HepG2 (cell line): ENCODE data around the gene AGAP1. TPM values are rescaled to one million over a fixed set of nuclear protein-coding genes. Genes with fewer than 3 reads are reported as not detected.

Experiments
- ATAC-seq: fragments of 200-7000 bp; cut with Tn5 transposase; 3 replicates; pipeline ENCODE4 v1.9.1; 2020; ENCODE audit warnings: mild to moderate bottlenecking, moderate library complexity
- BruUV-seq: library from RNA; stranded (reverse); fragments of 400-500 nt; replicated peaks from 2 replicates; lab custom pipeline; 2021; lab: Mats Ljungman, UMichigan
- CTCF ChIA-PET: fragments of 300-600 bp; formaldehyde crosslinking; extraction: SDS; loops from one replicate; lab custom pipeline; 2021; ENCODE audit warnings: low total read pairs, inconsistent platforms, low intra/inter-chr PET ratio; lab: Yijun Ruan, JAX
- POLR2A ChIA-PET: fragments of 350-600 bp; sonication (Branson Sonifier 250); formaldehyde crosslinking; loops from one replicate; lab custom pipeline; 2020; ENCODE audit warnings: antibody characterized with exemption, inconsistent platforms; lab: Yijun Ruan, JAX
- DNase-seq: peaks from one replicate; pipeline ENCODE4 v3.0.0-alpha.2; 2015; ENCODE audit warnings: low spot score
- FAIRE-seq: peaks from 3 replicates; lab custom pipeline; 2011; peaks lifted over from hg19 to GRCh38; lab: Jason Lieb, UNC
- H2AFZ ChIP-seq: one replicate; pipeline ENCODE4 v1.6.1; 2011; ENCODE audit warnings: low read length, inconsistent platforms
- H3K27ac ChIP-seq: fragments of 300-600 bp; 3 replicates; pipeline ENCODE4 v1.8.0; 2011; ENCODE audit warnings: mixed run types, mild to moderate bottlenecking, mixed read lengths, low read length, inconsistent platforms; ENCODE audit not compliant: insufficient read depth; ENCODE audit errors: extremely low read length
- H3K27me3 ChIP-seq, 2 experiments: fragments of 200-600 bp in 1 of 2; 2 replicates in 1 of 2; 3 replicates in 1 of 2; pipeline versions ENCODE4 v1.6.0 to v1.8.0; 2011; ENCODE audit warnings: low read length in 2 of 2, mild to moderate bottlenecking in 2 of 2, moderate library complexity in 2 of 2, inconsistent platforms in 1 of 2; ENCODE audit not compliant: insufficient read depth in 2 of 2, control insufficient read depth in 1 of 2
- H3K36me3 ChIP-seq, 2 experiments: fragments of 200-600 bp in 1 of 2; replicated peaks in 1 of 2; 2 replicates in 1 of 2; 3 replicates in 1 of 2; pipeline versions ENCODE4 v1.5.1 to v1.8.0; 2011; ENCODE audit warnings: low read length in 2 of 2, inconsistent platforms in 1 of 2; ENCODE audit not compliant: insufficient read depth in 2 of 2, control insufficient read depth in 1 of 2
- H3K4me1 ChIP-seq: 2 replicates; pipeline ENCODE4 v1.5.1; 2012; ENCODE audit warnings: low read length, inconsistent platforms; ENCODE audit not compliant: insufficient read depth
- H3K4me2 ChIP-seq: 2 replicates; pipeline ENCODE4 v1.6.0; 2011; ENCODE audit warnings: low read depth, low read length, inconsistent platforms
- H3K4me3 ChIP-seq, 3 experiments: fragments of 200-600 bp in 1 of 3; sonication (generic), shearing (Covaris generic) in 1 of 3; replicated peaks in 1 of 3; 2 replicates each; pipeline ENCODE4 v1.5.1; 2011 to 2016; ENCODE audit warnings: low read length in 3 of 3, inconsistent platforms in 2 of 3, low read depth in 2 of 3, mild to moderate bottlenecking in 2 of 3, control low read depth in 1 of 3, mixed read lengths in 1 of 3; ENCODE audit not compliant: insufficient read depth in 1 of 3
- H3K79me2 ChIP-seq: one replicate; pipeline ENCODE4 v1.6.1; 2011; ENCODE audit warnings: low read length, inconsistent platforms; ENCODE audit not compliant: insufficient read depth
- H3K9ac ChIP-seq: 2 replicates; pipeline ENCODE4 v1.6.0; 2011; ENCODE audit warnings: mild to moderate bottlenecking, low read depth, low read length, inconsistent platforms; ENCODE audit not compliant: insufficient read depth
- H3K9me3 ChIP-seq: 2 replicates; pipeline ENCODE4 v1.5.1; 2012; ENCODE audit warnings: mild to moderate bottlenecking, low read length
- H4K20me1 ChIP-seq: 2 replicates; pipeline ENCODE4 v1.6.0; 2011; ENCODE audit warnings: inconsistent platforms, mild to moderate bottlenecking, low read length, moderate library complexity; ENCODE audit not compliant: insufficient read depth
- HES4 ChIP-seq: sonication (generic); formaldehyde crosslinking; IDR thresholded peaks from 2 replicates; pipeline ENCODE4 v1.9.0; 2021; ENCODE audit warnings: mild to moderate bottlenecking, missing genetic modification reagents, borderline replicate concordance
- MEIS2 ChIP-seq: sonication (generic); formaldehyde crosslinking; IDR thresholded peaks from 2 replicates; pipeline ENCODE4 v1.9.0; 2021; ENCODE audit warnings: mild to moderate bottlenecking, missing genetic modification reagents
- NRL ChIP-seq: sonication (generic); formaldehyde crosslinking; IDR thresholded peaks from 2 replicates; pipeline ENCODE4 v1.5.0; 2020; ENCODE audit warnings: missing genetic modification reagents, mild to moderate bottlenecking, moderate library complexity, borderline replicate concordance
- RORA ChIP-seq: sonication (generic); formaldehyde crosslinking; IDR thresholded peaks from 2 replicates; pipeline ENCODE4 v1.5.0; 2020; ENCODE audit warnings: mild to moderate bottlenecking, missing genetic modification reagents, moderate library complexity
- RXRB ChIP-seq: IDR thresholded peaks from 2 replicates; pipeline ENCODE4 v1.6.1; 2016; ENCODE audit warnings: borderline replicate concordance, missing genetic modification reagents, missing compliant biosample characterization
- SMAD3 ChIP-seq: sonication (generic); formaldehyde crosslinking; IDR thresholded peaks from 2 replicates; pipeline ENCODE4 v1.4.0; 2020; ENCODE audit warnings: missing genetic modification reagents
- SNAI1 ChIP-seq: sonication (generic); formaldehyde crosslinking; IDR thresholded peaks from 2 replicates; pipeline ENCODE4 v1.5.0; 2020; ENCODE audit warnings: mild to moderate bottlenecking, missing genetic modification reagents, borderline replicate concordance
- SNAPC5 ChIP-seq: sonication (generic); formaldehyde crosslinking; IDR thresholded peaks from 2 replicates; pipeline ENCODE4 v1.8.1; 2023; ENCODE audit warnings: mild to moderate bottlenecking, missing genetic modification reagents, borderline replicate concordance
- TFAP4 ChIP-seq: sonication (generic); IDR thresholded peaks from 2 replicates; pipeline ENCODE4 v1.6.1; 2016; ENCODE audit warnings: low read depth, borderline replicate concordance
- TGIF2 ChIP-seq: IDR thresholded peaks from 2 replicates; pipeline ENCODE4 v1.6.1; 2016; ENCODE audit warnings: control low read depth, missing compliant biosample characterization
- YEATS4 ChIP-seq: sonication (generic); formaldehyde crosslinking; IDR thresholded peaks from 2 replicates; pipeline ENCODE4 v1.4.0; 2020; ENCODE audit warnings: missing genetic modification reagents, borderline replicate concordance
- ZBTB21 ChIP-seq: sonication (generic); formaldehyde crosslinking; IDR thresholded peaks from 2 replicates; pipeline ENCODE4 v1.4.0; 2020; ENCODE audit warnings: missing genetic modification reagents
- ZNF230 ChIP-seq: sonication (generic); formaldehyde crosslinking; IDR thresholded peaks from 2 replicates; pipeline ENCODE4 v1.4.0; 2020; ENCODE audit warnings: mild to moderate bottlenecking, missing genetic modification reagents
- ZNF33A ChIP-seq: sonication (generic); formaldehyde crosslinking; IDR thresholded peaks from 2 replicates; pipeline ENCODE4 v1.5.1; 2020; ENCODE audit warnings: missing genetic modification reagents, mild to moderate bottlenecking, moderate library complexity, borderline replicate concordance
- ZNF552 ChIP-seq: sonication (generic); formaldehyde crosslinking; IDR thresholded peaks from 2 replicates; pipeline ENCODE4 v1.9.0; 2022; ENCODE audit warnings: missing genetic modification reagents, mild to moderate bottlenecking, borderline replicate concordance
- ZNF577 ChIP-seq: sonication (generic); formaldehyde crosslinking; IDR thresholded peaks from 2 replicates; pipeline ENCODE4 v1.4.0; 2020; ENCODE audit warnings: mild to moderate bottlenecking, low read depth, missing genetic modification reagents, borderline replicate concordance
- WGBS: methylation state at CpG from one replicate; pipeline ENCODE4 v1.1.6; 2017; ENCODE audit warnings: low lambda C conversion rate; 5-methylcytosine and 5-hydroxymethylcytosine counted together
- in situ Hi-C: cut with HindIII; loops from 2 replicates; pipeline ENCODE4 v1.10.0; 2017; ENCODE audit warnings: low pct_unique_long_range_greater_than_20kb; ENCODE audit not compliant: extremely low pct_ligation_motif_present
- intact Hi-C: fragments of 100-400 bp; cut with micrococcal nuclease; formaldehyde crosslinking; loops from one replicate; pipeline ENCODE4 v1.10.0; 2022; ENCODE audit not compliant: unreplicated experiment
- polyA plus RNA-seq, 8 experiments: library from polyadenylated mRNA; depleted of rRNA in 3 of 8; stranded (reverse) in 7 of 8; unstranded in 1 of 8; fragments of >200 nt; fragmentation: Illumina TruSeq in 4 of 8; extraction: Trizol in 4 of 8; gene quantifications; 2 replicates each; pipeline versions ENCODE4 v1.2.1 to v1.2.3, GENCODE V29; 2011 to 2016; ENCODE audit warnings: low read depth in 4 of 8, missing spikeins in 1 of 8, mixed read lengths in 1 of 8; ENCODE audit not compliant: insufficient read depth in 1 of 8
- total RNA-seq, 5 experiments: library from RNA; depleted of rRNA; stranded (reverse); fragments of >200 nt; fragmentation: Illumina TruSeq; extraction: Trizol; gene quantifications; 2 replicates each; pipeline ENCODE4 v1.2.3, GENCODE V29; 2016; ENCODE audit warnings: low read depth in 1 of 5
- TF ChIP-seq, protein P1 (sequence below): sonication (generic); formaldehyde crosslinking; IDR thresholded peaks from 2 replicates; pipeline ENCODE4 v1.8.1; 2023; ENCODE audit warnings: mild to moderate bottlenecking, missing genetic modification reagents

The AGAP1 gene
- total and polyA plus RNA-seq, 2 of the 13 experiments (the other 11 are each of a cell fraction or from before 2014, with no cell fraction given) = 21.2 to 32.7 TPM

DNA sequence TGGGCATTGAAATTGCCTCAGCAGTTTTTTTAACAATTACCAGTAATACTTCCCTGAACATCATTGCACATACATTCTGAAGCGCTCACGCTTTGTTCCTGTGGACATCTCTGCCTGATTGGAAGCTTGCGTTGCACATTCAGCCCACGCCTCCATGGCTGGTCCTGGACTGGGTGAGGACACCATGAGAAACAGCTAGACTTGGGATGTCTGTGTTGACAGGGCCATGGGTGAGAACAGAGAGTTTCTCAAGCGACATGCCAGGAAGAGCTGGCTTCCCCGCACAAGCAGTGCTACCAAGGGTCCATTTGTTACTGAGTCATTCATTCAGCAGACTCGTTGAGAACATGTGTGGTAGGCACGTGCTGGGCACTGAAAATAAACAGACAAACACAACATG, 508.0 kb downstream of the AGAP1 start (continued):
- no peak for TF ChIP-seq SMAD3 (CRISPR knock-in tag)

DNA sequence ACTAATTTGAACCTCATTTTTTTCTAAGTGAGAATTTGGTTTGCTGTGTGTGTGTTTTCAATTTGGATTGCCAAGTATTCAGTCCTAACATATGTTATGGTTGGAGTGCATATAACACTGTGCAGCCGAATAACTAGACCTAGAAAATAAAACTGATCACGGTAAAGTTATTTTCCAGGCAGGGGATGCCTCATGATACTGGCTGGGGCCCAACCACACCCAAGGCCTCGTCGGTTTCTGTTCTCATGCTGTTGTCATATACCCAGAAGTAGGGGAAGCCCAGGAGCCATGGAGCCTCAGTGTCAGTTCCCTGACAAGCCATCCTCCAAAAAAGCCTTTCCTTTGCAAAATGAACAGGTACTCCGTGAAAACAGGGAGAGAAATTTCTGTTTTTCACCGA, 514.2 kb downstream of the AGAP1 start:
- in situ Hi-C loops (no loop called here), intact Hi-C loops (no loop called here)
- no peak for ATAC-seq
- no peak for DNase-seq
- Histone ChIP-seq H3K9me3 (no peaks in the 10 kb centered on the region), H3K79me2 (no peaks in the 10 kb centered on the region), H3K27ac (no peak overlapping the region), H3K27me3 (no peaks in the 10 kb centered on the region), H2AFZ (no peak overlapping the region), H3K4me1 (peaks cover 35% of the 10 kb centered on the region), H3K36me3 (peaks cover 0 to 3% of the 10 kb centered on the region in 2 experiments; a peak in 1 of 5 replicates), H3K4me3 (no peak overlapping the region), H4K20me1 (no peaks in the 10 kb centered on the region), H3K9ac (no peak overlapping the region), H3K4me2 (no peak overlapping the region)
- WGBS = over 99% methylated on average over 6 of the region's 6 CpGs
- no TSS peak for BruUV-seq
- TF ChIP-seq ZNF552 (CRISPR knock-in tag) = no peak
- TF ChIP-seq, protein P1, sequence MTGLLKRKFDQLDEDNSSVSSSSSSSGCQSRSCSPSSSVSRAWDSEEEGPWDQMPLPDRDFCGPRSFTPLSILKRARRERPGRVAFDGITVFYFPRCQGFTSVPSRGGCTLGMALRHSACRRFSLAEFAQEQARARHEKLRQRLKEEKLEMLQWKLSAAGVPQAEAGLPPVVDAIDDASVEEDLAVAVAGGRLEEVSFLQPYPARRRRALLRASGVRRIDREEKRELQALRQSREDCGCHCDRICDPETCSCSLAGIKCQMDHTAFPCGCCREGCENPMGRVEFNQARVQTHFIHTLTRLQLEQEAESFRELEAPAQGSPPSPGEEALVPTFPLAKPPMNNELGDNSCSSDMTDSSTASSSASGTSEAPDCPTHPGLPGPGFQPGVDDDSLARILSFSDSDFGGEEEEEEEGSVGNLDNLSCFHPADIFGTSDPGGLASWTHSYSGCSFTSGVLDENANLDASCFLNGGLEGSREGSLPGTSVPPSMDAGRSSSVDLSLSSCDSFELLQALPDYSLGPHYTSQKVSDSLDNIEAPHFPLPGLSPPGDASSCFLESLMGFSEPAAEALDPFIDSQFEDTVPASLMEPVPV (CRISPR knock-in tag) = no peak
- TF ChIP-seq TFAP4 = no peak
- no peak for TF ChIP-seq YEATS4 (CRISPR knock-in tag)
- no peak for TF ChIP-seq SNAI1 (CRISPR knock-in tag)
- no peak for TF ChIP-seq RORA
- TF ChIP-seq MEIS2 (CRISPR knock-in tag) = no peak
- TF ChIP-seq RXRB (CRISPR knock-in tag) = no peak
- TF ChIP-seq SNAPC5 (CRISPR knock-in tag) = no peak
- no peak for TF ChIP-seq NRL (CRISPR knock-in tag)
- no peak for TF ChIP-seq TGIF2
- TF ChIP-seq ZNF33A = no peak
- TF ChIP-seq ZNF577 (CRISPR knock-in tag) = no peak
- TF ChIP-seq ZNF230 (CRISPR knock-in tag) = no peak
- TF ChIP-seq HES4 (CRISPR knock-in tag) = no peak
- TF ChIP-seq ZBTB21 (CRISPR knock-in tag) = no peak
- FAIRE-seq = no peak
- ChIA-PET POLR2A (no interaction called here), CTCF (no interaction called here)
